ENCODE results near the gene SOX5.

Gene SOX5

DNA sequence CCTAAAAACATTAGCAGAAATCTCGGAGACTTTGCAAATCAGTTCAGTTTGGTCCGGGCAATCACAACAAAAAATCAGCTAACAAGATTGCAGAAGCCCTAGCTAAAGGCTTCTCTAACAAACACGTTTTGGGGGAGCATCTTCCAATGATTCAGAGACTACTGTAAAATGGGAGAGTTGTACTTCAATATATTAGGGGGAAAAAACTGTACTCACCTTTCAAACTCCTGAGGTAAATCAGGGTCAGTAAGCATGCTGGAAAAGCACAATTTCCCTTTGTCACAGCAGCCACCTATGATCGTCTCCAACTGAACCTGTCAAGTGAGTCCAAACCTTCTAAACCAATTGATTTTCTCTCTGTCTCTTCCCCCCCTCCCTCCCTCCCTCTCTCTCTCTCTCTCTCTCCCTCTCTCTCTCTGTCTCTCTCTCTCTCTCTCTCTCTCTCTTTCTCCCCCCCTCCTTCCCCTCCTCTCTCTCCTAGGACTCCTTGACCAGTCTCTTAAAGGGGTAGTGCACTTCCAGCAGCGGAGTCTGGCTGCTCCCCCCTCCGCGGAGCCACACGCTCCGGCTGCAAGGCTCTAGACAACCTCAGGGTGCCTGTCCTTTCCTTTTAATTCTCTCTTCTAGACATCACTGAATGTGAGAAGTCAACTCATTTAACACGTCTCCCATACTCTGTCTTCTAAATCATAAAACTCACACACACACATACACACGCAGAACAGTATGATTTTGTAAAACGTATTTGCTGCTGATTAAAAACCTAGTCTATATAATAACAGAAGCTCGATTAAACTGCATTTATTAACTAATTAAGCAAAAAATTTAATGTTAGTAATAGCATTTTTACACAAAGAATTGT, at the start of gene SOX5:
SOX5 (minus strand) TSS at position 323 of the 862 bp plus-strand sequence; CDS start at position 254, 69 bp downstream.
- peak; percentile 63 to 73 for DNase-seq (ENCODE audit: low read depth in 2 of 2)
- TF ChIP-seq, protein P1, sequence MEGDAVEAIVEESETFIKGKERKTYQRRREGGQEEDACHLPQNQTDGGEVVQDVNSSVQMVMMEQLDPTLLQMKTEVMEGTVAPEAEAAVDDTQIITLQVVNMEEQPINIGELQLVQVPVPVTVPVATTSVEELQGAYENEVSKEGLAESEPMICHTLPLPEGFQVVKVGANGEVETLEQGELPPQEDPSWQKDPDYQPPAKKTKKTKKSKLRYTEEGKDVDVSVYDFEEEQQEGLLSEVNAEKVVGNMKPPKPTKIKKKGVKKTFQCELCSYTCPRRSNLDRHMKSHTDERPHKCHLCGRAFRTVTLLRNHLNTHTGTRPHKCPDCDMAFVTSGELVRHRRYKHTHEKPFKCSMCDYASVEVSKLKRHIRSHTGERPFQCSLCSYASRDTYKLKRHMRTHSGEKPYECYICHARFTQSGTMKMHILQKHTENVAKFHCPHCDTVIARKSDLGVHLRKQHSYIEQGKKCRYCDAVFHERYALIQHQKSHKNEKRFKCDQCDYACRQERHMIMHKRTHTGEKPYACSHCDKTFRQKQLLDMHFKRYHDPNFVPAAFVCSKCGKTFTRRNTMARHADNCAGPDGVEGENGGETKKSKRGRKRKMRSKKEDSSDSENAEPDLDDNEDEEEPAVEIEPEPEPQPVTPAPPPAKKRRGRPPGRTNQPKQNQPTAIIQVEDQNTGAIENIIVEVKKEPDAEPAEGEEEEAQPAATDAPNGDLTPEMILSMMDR (IDR thresholded peaks at IDR 0.05; ENCODE audit: low read depth, low read length), result no peak
- peak within 1 kb of the TSS; percentile 25 to 51 for H3K4me3 ChIP-seq (replicated peaks in 1 of 2; ENCODE audit: low read depth in 2 of 2, low read length in 2 of 2)

DNA sequence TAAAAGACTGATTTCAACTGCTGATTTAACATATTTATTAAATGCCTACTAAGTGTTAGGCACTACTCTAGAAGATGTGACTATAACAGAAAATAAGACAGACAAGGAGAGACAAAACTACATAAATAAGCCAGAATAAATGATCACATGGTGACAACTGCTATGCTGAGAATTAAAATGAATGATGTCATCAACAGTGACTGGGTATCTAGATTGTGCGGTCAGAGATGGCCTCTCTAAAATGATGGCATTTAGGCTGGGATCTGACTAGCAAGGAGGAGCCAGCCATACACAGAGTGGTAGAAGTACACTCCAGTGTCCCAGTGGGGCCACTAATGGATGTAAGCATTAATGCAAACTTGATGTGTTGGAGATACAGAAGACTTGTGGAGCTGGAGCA, 37.6 kb upstream of the SOX5 start:
- TF ChIP-seq, protein P1 (IDR thresholded peaks at IDR 0.05; ENCODE audit: low read depth, low read length), result no peak
- no peak overlapping the region for H3K4me3 ChIP-seq (replicated peaks in 1 of 2; ENCODE audit: low read depth in 2 of 2, low read length in 2 of 2)
- DNase-seq (ENCODE audit: low read depth in 2 of 2), result no peak

DNA sequence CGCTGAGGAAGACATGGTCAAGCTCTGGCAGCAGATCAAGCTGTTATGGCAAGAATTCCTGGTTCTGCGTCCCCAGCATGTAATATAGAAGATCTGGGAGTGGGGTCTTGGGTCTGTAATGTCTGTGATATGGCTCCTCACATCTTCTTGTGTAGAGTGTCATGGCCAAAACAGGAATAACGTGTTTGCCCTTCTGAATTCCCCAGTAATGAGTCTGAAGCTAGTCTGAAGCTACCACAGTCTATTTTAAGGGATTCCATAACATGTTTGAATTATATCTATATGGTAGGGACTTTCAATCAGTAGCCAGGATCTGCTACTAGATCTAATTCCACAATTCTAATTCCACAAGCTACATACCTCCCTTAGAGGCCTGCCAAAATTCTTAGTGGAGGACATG, 31.4 kb upstream of the SOX5 start:
- no peak overlapping the region for H3K4me3 ChIP-seq (replicated peaks in 1 of 2; ENCODE audit: low read depth in 2 of 2, low read length in 2 of 2)
- no peak for DNase-seq (ENCODE audit: low read depth in 2 of 2)
- TF ChIP-seq, protein P1 (IDR thresholded peaks at IDR 0.05; ENCODE audit: low read depth, low read length), result no peak

DNA sequence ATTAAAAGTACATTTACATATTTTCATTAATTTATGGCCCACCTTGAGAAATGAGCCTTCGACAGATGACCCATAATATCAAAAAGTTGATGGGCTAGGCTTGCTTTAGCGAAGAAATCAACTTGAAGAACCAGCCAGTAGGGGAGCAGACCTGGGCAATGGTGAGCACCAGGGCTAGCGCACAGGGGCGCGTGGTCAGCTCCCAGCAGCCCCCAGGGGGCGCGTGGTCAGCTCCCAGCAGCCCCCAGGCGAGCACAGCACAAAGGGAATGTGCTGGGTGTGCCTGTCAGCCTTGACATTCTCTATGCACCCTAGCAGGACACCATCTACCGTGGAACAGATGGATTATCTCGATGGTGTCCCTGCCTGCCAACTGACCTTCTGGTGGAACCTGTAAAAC, 15.3 kb upstream of the SOX5 start:
- TF ChIP-seq, protein P1 (IDR thresholded peaks at IDR 0.05; ENCODE audit: low read depth, low read length), result no peak
- DNase-seq (ENCODE audit: low read depth in 2 of 2), result no peak

DNA sequence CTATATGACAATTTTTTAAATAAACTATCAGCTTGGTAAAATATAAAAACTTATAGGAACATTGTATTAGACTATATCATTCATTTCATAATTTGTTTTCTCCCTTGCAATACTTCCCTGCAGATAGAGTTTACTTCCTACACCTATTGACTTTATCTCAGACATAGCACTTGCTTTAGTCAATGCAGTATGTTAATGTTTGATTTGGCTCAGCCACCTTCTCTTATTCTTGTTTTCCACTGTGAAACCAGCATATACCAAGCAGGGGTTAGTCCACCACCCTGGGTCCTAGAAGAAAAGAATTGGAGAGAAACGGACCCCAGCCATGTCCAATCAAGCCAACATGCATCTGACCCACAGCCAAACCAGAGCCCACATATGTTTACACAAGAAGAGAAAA, 10.4 kb upstream of the SOX5 start:
- TF ChIP-seq, protein P1 (IDR thresholded peaks at IDR 0.05; ENCODE audit: low read depth, low read length), result no peak
- H3K4me3 ChIP-seq (replicated peaks in 1 of 2; ENCODE audit: low read depth in 2 of 2, low read length in 2 of 2), result no peak overlapping the region
- no peak for DNase-seq (ENCODE audit: low read depth in 2 of 2)

More for the DNA sequence above, 15.3 kb upstream of the SOX5 start:
- H3K4me3 ChIP-seq (replicated peaks in 1 of 2; ENCODE audit: low read depth in 2 of 2, low read length in 2 of 2), result no peak overlapping the region

DNA sequence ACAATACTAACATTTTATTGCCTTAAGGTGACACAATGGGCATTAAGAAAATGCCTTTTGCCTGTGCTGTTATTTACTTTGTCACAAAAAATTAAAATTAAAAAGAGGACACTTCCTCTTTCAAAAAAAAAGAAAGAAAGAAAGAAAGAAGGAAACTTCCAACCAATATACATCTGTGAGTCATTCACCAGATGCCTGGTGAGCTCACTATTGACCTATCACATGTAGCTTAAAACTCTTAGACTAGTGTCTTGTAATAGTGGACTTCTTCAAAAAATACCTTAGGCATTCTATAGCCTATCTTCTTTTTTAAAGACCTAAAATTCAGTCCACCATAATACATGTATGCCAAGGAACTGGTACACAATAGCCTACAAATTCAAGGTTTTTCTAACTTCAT, 4.9 kb upstream of the SOX5 start:
- DNase-seq (ENCODE audit: low read depth in 2 of 2), result peak in 1 of 2 donors; percentile 61
- no peak overlapping the region for H3K4me3 ChIP-seq (replicated peaks in 1 of 2; ENCODE audit: low read depth in 2 of 2, low read length in 2 of 2)
- TF ChIP-seq, protein P1 (IDR thresholded peaks at IDR 0.05; ENCODE audit: low read depth, low read length), result no peak
